ENCODE results near the gene ARID5B.

DNA sequence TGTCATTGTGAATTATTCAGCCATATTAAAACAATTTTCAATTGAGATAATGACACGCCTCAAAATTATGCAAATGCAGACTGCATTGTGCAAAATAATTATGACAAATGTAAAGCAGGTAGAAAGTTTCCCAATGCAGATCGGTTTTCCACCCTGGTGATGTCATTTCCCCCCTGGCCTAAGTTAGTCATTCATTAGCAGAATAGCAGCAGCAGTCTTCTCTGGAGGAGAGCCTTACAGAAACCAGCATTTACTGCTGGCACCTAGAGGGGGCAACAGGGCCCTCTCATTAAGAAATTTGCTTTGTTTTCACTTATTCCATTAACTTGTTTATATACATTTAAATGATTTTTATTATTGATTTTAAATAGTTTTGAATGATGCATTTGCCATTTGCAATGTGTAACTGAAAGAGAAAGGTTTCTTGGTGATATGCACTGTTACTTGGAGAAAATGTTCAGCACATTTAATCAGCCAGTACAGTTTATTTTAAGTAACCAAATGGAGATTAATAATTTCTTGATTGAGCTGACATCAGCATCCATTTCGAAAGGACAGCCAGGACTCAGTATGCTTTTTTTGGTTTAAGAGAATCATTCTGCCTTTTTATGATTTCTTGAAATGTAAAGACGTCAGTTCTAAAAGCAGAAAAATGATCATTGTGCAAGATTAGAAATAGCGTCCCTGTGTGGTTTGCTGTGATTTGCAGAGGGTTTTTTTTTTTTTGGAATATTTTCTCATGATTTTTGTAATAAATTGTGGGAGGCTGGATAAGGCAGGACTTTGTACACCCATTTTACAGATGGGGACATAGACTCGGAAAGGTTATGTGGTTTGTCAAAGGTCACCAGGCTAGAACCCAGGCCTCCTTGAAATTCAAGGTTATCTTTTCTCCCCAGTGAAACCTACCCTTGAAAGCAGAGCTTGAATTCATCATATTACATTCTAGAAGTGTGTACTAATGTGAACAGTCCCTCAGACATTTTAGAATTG lies 3.5 kb downstream of the ARID5B start:
- TF ChIP-seq CTCF (IDR thresholded peaks at IDR 0.05) (peak; percentile 69), EZH2 (IDR thresholded peaks at IDR 0.05; ENCODE audit: borderline replicate concordance, insufficient read depth, low read depth, low read length, poor library complexity, severe bottlenecking) (no peak)

Data from B cell (primary cell).